ENCODE results near the gene ARHGAP18. TPM values are rescaled to one million over a fixed set of nuclear protein-coding genes. Genes with fewer than 3 reads are reported as not detected.
A peak's percentile ranks its signal among the peaks of the same experiment; 100 is the strongest.

ARHGAP18 gene
- total and polyA plus RNA-seq, 2 of the 13 experiments (the other 11 are each of a cell fraction or from before 2014, with no cell fraction given), result 58.2 to 115 TPM

DNA sequence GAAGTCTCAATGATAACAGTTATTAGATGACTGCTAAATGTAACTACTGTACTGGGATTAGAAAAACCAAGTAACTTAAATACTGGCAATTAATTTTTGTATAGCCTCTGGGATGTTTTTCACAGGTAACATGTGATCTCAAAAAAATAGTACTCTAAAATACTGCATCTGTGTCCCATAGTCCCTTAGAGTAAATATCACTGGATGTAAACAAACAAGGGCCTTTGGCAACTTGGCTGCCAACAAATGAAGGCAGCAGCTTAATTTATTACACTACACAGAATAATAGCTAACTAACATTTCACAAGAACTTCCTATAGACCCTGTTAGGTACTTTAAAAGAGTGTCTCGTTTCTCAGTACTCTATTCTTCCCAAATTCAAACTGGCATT is 14.0 kb downstream of the ARHGAP18 start (continued):
- TF ChIP-seq, protein P1, sequence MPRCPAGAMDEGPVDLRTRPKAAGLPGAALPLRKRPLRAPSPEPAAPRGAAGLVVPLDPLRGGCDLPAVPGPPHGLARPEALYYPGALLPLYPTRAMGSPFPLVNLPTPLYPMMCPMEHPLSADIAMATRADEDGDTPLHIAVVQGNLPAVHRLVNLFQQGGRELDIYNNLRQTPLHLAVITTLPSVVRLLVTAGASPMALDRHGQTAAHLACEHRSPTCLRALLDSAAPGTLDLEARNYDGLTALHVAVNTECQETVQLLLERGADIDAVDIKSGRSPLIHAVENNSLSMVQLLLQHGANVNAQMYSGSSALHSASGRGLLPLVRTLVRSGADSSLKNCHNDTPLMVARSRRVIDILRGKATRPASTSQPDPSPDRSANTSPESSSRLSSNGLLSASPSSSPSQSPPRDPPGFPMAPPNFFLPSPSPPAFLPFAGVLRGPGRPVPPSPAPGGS (CRISPR knock-in tag; IDR thresholded peaks at IDR 0.05), result no peak
- TF ChIP-seq ZNF264 (CRISPR knock-in tag; IDR thresholded peaks at IDR 0.05) (0 out of 2 replicates have a peak, but pooled peaks have one; percentile 46), FOXJ3 (CRISPR knock-in tag; IDR thresholded peaks at IDR 0.05; ENCODE audit: borderline replicate concordance) (peak; percentile 33; the same call in 1 of the 2 replicates), FOXK1 (CRISPR knock-in tag; IDR thresholded peaks at IDR 0.05; ENCODE audit: borderline replicate concordance, low read depth) (peak; percentile 46; the same call in 1 of the 2 replicates), REXO4 (CRISPR knock-in tag; IDR thresholded peaks at IDR 0.05; ENCODE audit: borderline replicate concordance) (no peak), GTF2F1 (IDR thresholded peaks at IDR 0.05; ENCODE audit: low read length) (no peak), ZNF333 (CRISPR knock-in tag; IDR thresholded peaks at IDR 0.05; ENCODE audit: borderline replicate concordance) (no peak), DNMT1 (CRISPR knock-in tag; IDR thresholded peaks at IDR 0.05) (no peak), DMAP1 (CRISPR knock-in tag; IDR thresholded peaks at IDR 0.05) (0 out of 2 replicates have a peak, but pooled peaks have one; percentile 1), BCL6 (CRISPR knock-in tag; IDR thresholded peaks at IDR 0.05) (no peak; the same call in 1 of the 2 replicates), PAF1 (CRISPR knock-in tag; IDR thresholded peaks at IDR 0.05) (no peak), SYNCRIP (IDR thresholded peaks at IDR 0.05; ENCODE audit: insufficient read depth, low read depth, low read length) (no peak), ASH2L (IDR thresholded peaks at IDR 0.05; ENCODE audit: insufficient read length, low read depth, low read length) (peak; percentile 7), ZMAT3 (CRISPR knock-in tag; conservative IDR thresholded peaks at IDR 0.05) (no peak), ZSCAN9 (CRISPR knock-in tag; IDR thresholded peaks at IDR 0.05; ENCODE audit: borderline replicate concordance) (no peak), CENPT (CRISPR knock-in tag; IDR thresholded peaks at IDR 0.05; ENCODE audit: low read depth) (no peak), WIZ (CRISPR knock-in tag; IDR thresholded peaks at IDR 0.05) (no peak), MAZ (IDR thresholded peaks at IDR 0.05; ENCODE audit: borderline replicate concordance, low read depth, low read length) (no peak), MAZ (CRISPR knock-in tag; IDR thresholded peaks at IDR 0.05; ENCODE audit: low read depth) (no peak)
- TF ChIP-seq, protein P2, sequence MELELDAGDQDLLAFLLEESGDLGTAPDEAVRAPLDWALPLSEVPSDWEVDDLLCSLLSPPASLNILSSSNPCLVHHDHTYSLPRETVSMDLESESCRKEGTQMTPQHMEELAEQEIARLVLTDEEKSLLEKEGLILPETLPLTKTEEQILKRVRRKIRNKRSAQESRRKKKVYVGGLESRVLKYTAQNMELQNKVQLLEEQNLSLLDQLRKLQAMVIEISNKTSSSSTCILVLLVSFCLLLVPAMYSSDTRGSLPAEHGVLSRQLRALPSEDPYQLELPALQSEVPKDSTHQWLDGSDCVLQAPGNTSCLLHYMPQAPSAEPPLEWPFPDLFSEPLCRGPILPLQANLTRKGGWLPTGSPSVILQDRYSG (CRISPR knock-in tag; IDR thresholded peaks at IDR 0.05), result no peak
- TF ChIP-seq, protein P3, sequence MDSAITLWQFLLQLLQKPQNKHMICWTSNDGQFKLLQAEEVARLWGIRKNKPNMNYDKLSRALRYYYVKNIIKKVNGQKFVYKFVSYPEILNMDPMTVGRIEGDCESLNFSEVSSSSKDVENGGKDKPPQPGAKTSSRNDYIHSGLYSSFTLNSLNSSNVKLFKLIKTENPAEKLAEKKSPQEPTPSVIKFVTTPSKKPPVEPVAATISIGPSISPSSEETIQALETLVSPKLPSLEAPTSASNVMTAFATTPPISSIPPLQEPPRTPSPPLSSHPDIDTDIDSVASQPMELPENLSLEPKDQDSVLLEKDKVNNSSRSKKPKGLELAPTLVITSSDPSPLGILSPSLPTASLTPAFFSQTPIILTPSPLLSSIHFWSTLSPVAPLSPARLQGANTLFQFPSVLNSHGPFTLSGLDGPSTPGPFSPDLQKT (CRISPR knock-in tag; IDR thresholded peaks at IDR 0.05; ENCODE audit: borderline replicate concordance), result no peak
- TF ChIP-seq, protein P4, sequence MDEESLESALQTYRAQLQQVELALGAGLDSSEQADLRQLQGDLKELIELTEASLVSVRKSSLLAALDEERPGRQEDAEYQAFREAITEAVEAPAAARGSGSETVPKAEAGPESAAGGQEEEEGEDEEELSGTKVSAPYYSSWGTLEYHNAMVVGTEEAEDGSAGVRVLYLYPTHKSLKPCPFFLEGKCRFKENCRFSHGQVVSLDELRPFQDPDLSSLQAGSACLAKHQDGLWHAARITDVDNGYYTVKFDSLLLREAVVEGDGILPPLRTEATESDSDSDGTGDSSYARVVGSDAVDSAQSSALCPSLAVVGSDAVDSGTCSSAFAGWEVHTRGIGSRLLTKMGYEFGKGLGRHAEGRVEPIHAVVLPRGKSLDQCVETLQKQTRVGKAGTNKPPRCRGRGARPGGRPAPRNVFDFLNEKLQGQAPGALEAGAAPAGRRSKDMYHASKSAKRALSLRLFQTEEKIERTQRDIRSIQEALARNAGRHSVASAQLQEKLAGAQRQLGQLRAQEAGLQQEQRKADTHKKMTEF (CRISPR knock-in tag; IDR thresholded peaks at IDR 0.05), result peak; percentile 3; the same call in 1 of the 2 replicates
- TF ChIP-seq, protein P5, sequence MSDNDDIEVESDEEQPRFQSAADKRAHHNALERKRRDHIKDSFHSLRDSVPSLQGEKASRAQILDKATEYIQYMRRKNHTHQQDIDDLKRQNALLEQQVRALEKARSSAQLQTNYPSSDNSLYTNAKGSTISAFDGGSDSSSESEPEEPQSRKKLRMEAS (IDR thresholded peaks at IDR 0.05), result peak; percentile 2; the same call in 1 of the 2 replicates
